Measurements from ENCODE around the gene UPK1A.
"Not testable (repeated sequence)": the region's sequence is repeated elsewhere in the genome, so short reads cannot be mapped to it uniquely, and the experiment has no call there.

The UPK1A gene

DNA sequence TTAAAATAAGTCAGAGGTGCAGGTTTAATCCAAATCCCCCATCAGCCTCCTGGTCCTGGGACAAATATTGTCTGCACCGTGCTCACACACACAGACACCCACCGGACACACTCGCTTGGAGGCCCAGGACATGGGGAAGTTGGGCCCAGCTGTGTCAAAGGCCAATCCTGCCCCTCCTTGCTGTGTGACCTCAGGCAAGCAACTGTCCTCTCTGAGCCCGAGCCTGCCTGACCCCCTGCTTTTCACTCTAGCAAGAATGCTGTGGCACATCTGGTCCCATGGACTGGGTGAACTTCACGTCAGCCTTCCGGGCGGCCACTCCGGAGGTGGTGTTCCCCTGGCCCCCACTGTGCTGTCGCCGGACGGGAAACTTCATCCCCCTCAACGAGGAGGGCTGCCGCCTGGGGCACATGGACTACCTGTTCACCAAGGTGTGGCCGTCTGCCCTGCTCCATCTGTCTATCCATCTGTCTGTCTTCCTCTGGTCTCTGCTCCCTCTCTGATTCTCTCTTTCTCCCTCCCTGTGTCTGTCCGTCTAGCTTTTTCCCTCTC, 9.3 kb downstream of the UPK1A start:
- H3K4me3 ChIP-seq (ENCODE audit: low read depth, low read length), result no peak overlapping the region
- DNase-seq (ENCODE audit: low read depth), result no peak
- TF ChIP-seq, protein P1, sequence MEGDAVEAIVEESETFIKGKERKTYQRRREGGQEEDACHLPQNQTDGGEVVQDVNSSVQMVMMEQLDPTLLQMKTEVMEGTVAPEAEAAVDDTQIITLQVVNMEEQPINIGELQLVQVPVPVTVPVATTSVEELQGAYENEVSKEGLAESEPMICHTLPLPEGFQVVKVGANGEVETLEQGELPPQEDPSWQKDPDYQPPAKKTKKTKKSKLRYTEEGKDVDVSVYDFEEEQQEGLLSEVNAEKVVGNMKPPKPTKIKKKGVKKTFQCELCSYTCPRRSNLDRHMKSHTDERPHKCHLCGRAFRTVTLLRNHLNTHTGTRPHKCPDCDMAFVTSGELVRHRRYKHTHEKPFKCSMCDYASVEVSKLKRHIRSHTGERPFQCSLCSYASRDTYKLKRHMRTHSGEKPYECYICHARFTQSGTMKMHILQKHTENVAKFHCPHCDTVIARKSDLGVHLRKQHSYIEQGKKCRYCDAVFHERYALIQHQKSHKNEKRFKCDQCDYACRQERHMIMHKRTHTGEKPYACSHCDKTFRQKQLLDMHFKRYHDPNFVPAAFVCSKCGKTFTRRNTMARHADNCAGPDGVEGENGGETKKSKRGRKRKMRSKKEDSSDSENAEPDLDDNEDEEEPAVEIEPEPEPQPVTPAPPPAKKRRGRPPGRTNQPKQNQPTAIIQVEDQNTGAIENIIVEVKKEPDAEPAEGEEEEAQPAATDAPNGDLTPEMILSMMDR (IDR thresholded peaks at IDR 0.05; ENCODE audit: insufficient read depth, low read depth, low read length, missing control alignments), result no peak

DNA sequence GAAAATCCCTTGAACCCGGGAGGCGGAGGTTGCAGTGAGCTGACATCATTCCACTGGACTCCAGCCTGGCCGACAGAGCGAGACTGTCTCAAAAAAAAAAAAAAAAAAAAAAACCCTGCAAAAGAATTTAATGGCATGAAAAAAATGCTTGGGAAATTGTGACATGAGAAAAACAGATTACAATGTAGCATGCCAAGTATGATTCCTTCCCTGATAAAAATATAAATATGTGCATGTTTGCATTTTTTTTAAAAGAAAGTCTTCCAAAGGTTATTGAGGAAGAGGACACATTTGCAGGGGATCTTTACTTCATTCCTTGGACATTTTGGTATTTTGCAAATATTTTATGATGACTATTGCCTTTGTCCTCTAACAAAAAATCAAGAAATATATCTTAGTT, 23.5 kb downstream of the UPK1A start:
- H3K4me3 ChIP-seq (ENCODE audit: low read depth, low read length), result no peak overlapping the region
- TF ChIP-seq, protein P1 (IDR thresholded peaks at IDR 0.05; ENCODE audit: insufficient read depth, low read depth, low read length, missing control alignments), result no peak
- no peak for DNase-seq (ENCODE audit: low read depth)

DNA sequence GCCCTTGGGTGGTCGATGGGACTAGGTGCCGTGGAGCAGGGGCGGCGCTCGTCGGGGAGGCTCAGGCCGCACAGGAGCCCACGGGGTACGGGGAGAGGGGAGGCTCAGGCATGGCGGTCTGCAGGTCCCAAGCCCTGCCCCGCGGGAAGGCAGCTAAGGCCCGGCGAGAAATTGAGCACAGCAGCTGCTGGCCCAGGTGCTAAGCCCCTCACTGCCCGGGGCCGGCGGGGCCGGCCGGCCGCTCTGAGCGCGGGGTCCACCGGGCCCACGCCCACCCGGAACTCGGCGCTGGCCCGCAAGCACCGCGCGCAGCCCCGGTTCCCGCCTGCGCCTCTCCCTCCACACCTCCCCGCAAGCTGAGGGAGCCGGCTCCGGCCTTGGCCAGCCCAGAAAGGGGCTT, 24.8 kb downstream of the UPK1A start:
- not testable (repeated sequence) for DNase-seq (ENCODE audit: low read depth); H3K4me3 ChIP-seq (ENCODE audit: low read depth, low read length)

DNA sequence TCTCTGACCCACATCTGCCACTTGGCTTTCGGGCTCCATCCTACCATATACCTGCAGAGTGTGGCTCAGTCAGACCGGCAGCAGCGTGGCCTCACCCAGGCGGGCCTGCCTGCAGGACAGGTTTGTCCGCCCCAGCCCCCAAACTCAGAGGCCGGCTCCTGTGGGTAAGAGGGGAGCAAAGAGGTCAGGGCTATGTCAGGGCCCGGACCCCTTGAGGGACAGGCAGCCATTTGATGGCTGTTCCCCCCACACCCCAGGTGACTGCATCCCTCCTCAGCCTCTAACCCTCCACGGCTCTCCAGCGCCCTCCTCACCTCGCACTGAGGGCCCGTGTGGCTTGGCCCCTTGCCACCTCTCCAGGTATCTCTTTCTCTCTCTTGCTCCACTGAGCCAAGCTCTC, 25.7 kb downstream of the UPK1A start:
- TF ChIP-seq, protein P1 (IDR thresholded peaks at IDR 0.05; ENCODE audit: insufficient read depth, low read depth, low read length, missing control alignments), result no peak
- no peak overlapping the region for H3K4me3 ChIP-seq (ENCODE audit: low read depth, low read length)
- no peak for DNase-seq (ENCODE audit: low read depth)

DNA sequence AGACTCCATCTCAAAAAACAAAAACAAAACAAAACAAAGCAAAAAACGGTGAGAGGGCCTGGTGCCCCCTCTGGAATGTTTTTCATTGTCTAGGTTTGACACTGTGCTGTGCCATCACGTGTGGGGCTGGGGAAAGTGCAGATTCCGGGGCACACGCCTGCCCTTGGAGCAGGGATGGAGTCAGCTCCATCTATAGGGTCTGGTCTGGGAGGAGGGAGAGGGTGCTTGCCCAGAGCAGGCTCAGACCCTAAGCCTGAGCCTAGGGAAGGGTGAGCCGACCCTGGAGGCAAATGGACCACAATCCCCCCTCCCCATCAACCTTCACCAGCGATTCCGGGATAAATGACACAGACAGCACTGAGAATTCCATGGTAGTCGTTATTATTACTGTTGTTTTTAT, 27.1 kb downstream of the UPK1A start:
- no peak for DNase-seq (ENCODE audit: low read depth)
- TF ChIP-seq, protein P1 (IDR thresholded peaks at IDR 0.05; ENCODE audit: insufficient read depth, low read depth, low read length, missing control alignments), result no peak
- no peak overlapping the region for H3K4me3 ChIP-seq (ENCODE audit: low read depth, low read length)

DNA sequence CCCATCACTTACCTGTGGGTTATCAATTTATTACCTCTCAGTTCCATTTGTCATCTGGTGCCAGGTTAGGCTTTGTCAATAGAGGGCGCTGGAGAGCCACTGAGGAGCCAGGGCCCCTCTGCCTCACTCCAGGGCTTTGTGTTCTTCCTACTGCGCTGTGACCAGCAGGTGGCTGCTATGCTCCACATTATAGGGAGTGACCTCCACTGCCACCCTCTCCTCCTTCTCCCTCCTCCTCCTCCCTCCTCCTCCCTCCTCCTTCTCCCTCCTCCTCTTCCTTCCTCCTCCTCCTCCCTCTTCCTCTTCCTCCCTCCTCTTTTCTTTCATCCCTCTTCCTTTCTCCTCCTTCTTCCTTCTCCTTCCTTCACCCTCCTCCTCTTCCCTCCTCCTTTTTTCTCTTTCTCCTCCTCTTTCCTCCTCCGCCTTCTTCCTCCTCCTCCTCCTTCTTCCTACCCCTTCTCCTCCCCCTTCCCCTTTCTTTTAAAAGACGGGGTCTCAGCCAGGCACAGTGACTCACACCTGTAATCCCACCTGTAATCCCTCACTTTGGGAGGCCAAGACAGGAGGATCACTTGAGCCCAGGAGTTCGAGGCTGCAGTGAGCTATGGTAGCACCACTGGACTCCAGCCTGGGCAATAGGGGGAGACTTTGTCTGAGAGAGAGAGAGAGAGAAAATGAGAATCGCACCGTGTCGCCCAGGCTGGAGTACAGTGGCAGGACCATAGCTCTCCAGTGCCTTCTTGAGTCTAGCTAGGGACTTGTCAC, 27.7 kb downstream of the UPK1A start:
- no peak overlapping the region for H3K4me3 ChIP-seq (ENCODE audit: low read depth, low read length)
- TF ChIP-seq, protein P1 (IDR thresholded peaks at IDR 0.05; ENCODE audit: insufficient read depth, low read depth, low read length, missing control alignments), result peak; percentile 100
- DNase-seq (ENCODE audit: low read depth), result peak; percentile 94

DNA sequence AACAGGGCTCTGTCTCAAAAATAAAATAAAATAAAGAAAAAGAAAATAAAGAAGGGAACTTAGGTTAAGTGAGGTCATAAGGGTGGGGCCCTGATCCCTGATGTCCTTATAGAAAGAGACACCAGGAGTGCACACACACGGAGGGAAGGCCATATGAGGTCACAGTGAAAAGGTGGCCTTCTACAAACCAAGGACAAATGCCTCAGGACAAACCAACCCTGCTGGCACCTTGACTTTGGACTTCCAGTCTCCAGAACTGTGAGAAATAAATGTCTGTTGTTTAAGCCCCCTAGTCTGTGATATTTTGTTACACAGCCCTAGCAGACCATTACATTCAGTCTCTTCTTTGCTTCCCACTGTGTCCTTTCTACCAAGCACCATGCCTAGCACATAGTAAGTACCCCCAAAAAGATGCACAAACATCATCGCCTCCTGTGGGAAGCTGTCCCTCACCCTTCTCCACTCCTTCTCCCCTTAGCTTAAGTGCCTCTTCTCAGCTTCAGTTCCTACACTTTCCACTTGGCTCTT, 29.6 kb downstream of the UPK1A start:
- DNase-seq (ENCODE audit: low read depth), result no peak
- TF ChIP-seq, protein P1 (IDR thresholded peaks at IDR 0.05; ENCODE audit: insufficient read depth, low read depth, low read length, missing control alignments), result no peak
- H3K4me3 ChIP-seq (ENCODE audit: low read depth, low read length), result no peak overlapping the region

Measured in GM12865 (cell line).